ENCODE data around the gene SCD.

Gene SCD

DNA sequence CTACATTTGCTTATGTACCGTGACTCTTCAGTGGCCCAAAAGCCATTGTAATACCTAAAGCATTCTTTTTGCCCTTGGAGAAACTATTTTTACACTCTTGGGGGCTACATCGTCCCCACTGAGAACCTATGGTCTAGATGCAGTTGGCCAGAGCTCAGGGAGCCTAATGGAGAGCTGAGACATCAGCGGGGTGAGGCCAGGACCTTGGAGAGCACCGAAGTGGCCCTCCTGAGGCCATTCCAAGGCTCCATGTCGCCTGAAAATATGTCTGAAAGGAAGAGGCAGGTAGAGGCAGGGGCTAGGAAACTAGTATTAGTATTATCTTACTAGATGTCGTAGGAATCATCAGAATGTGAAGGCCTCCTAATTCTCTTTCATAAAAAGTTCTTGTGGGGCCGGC lies 21.9 kb upstream of the SCD start:
- no peaks in the 10 kb centered on the region for H3K4me1 ChIP-seq
- intact Hi-C loops (cut with DNase I; ENCODE audit: low total_unique reads): no loop called here
- no peaks in the 10 kb centered on the region for H3K36me3 ChIP-seq
- H3K27ac ChIP-seq: no peak overlapping the region
- peaks cover 0 to 28% of the 10 kb centered on the region in 2 donors for H3K27me3 ChIP-seq
- no peak overlapping the region for H3K4me3 ChIP-seq
- TF ChIP-seq, protein P1, sequence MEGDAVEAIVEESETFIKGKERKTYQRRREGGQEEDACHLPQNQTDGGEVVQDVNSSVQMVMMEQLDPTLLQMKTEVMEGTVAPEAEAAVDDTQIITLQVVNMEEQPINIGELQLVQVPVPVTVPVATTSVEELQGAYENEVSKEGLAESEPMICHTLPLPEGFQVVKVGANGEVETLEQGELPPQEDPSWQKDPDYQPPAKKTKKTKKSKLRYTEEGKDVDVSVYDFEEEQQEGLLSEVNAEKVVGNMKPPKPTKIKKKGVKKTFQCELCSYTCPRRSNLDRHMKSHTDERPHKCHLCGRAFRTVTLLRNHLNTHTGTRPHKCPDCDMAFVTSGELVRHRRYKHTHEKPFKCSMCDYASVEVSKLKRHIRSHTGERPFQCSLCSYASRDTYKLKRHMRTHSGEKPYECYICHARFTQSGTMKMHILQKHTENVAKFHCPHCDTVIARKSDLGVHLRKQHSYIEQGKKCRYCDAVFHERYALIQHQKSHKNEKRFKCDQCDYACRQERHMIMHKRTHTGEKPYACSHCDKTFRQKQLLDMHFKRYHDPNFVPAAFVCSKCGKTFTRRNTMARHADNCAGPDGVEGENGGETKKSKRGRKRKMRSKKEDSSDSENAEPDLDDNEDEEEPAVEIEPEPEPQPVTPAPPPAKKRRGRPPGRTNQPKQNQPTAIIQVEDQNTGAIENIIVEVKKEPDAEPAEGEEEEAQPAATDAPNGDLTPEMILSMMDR (IDR thresholded peaks at IDR 0.05): no peak
- no peak for DNase-seq
- H3K9me3 ChIP-seq: no peaks in the 10 kb centered on the region

DNA sequence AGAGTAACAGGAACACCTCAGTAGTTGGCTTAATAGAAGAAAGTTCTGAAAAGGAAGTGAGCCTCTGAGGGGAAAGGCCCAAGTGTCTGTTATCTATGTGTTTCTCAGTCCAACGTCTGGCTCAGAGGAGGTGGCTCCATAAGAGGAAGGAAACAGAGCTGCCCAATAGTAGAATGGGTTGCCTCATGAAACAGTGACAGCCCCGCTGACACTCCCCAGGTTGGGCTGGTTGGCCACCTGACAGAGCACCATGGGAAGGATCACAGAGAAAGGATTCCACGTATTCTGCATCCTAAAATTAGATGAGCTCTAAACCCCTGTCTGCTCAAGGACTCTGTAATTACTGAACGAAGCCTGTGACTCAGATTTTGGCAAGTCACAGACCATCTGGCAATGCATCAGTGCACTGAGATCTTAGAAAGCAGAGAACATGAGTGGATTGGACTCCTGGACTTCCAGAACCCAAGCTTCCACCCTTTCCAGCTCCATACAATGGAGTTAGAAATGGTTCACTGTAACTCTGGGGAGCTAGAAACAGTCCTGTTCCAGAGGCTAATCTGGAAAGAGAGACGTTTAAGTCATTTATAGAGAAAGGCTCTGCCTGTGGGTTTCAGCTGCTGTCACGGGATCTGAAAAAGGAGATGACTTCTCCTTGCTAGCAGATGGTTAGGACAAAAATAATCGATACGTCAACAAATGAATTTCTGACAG lies 19.9 kb upstream of the SCD start:
- Histone ChIP-seq H3K4me1 (no peaks in the 10 kb centered on the region), H3K4me3 (no peak overlapping the region), H3K27me3 (peaks cover 0 to 38% of the 10 kb centered on the region in 2 donors), H3K9me3 (no peaks in the 10 kb centered on the region), H3K36me3 (no peaks in the 10 kb centered on the region), H3K27ac (no peak overlapping the region)
- DNase-seq: no peak
- TF ChIP-seq, protein P1 (IDR thresholded peaks at IDR 0.05): no peak
- intact Hi-C loops (cut with DNase I; ENCODE audit: low total_unique reads): no loop called here

DNA sequence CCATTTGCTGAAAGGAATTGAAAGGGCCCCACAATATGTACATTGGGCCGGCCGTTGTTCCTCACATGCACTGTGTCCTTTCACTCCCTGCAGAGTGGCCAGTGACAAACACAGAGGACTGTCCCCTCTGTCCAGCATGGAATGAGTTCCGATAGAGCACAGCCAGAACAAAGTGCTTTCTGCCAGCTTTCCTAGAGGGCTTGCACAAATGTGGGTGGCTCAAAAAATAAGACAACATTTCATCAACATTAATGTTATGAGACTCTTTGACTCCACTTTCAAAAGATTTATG lies 19.4 kb upstream of the SCD start:
- intact Hi-C loops (cut with DNase I; ENCODE audit: low total_unique reads): no loop called here
- no peaks in the 10 kb centered on the region for H3K4me1 ChIP-seq
- no peak for DNase-seq
- TF ChIP-seq, protein P1 (IDR thresholded peaks at IDR 0.05): no peak
- H3K4me3 ChIP-seq: no peak overlapping the region
- no peaks in the 10 kb centered on the region for H3K36me3 ChIP-seq
- no peaks in the 10 kb centered on the region for H3K9me3 ChIP-seq
- H3K27ac ChIP-seq: no peak overlapping the region
- H3K27me3 ChIP-seq: peaks cover 0 to 38% of the 10 kb centered on the region in 2 donors

DNA sequence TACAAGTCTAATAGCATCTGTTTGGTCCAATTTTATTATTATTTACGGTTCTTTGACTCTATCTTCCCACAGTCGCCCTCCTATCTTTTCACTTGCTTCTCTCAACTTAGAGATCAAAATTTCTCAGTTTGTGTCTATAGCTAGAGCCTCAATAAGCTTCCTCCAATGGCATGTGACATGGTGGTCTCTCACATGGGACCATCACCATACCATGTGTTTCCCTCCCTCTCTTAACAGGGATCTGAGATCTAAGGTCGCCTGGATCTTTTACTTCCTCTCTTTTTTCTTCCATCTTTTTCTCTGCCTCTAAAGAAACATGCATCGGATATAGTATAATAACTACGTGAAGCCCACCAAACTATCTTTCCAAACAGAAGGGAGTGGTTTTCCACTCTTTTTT lies 18.8 kb upstream of the SCD start:
- H3K4me3 ChIP-seq: no peak overlapping the region
- no peak for DNase-seq
- H3K27me3 ChIP-seq: peaks cover 0 to 42% of the 10 kb centered on the region in 2 donors
- no peaks in the 10 kb centered on the region for H3K9me3 ChIP-seq
- TF ChIP-seq, protein P1 (IDR thresholded peaks at IDR 0.05): no peak
- H3K27ac ChIP-seq: no peak overlapping the region
- no peaks in the 10 kb centered on the region for H3K4me1 ChIP-seq
- H3K36me3 ChIP-seq: no peaks in the 10 kb centered on the region
- intact Hi-C loops (cut with DNase I; ENCODE audit: low total_unique reads): no loop called here

DNA sequence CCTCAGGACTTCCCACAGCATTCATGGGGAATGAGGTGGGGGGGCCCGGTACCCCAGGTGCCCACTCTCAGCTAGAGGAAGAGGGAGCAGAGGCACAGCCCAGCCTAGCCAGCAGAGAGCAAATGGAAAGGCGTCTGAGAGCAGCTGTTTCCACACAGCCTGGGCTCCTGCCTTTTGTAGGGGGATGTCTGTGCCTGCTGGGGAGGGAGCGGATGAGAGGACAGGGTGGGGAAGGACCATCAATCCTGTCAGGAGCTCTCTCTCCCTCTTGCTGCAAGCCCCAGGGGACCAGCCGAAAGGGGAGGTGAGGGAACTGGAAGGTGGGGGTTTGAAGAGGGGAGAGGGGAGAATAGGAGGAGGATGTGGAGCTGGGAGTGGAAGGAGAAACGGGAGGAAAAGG lies 17.0 kb upstream of the SCD start, which contains the start of gene PKD2L1:
PKD2L1 (minus strand) TSS at position 150 of the 400 bp plus-strand sequence; CDS start at position 25, 125 bp downstream.
- intact Hi-C loops (cut with DNase I; ENCODE audit: low total_unique reads): no loop called here
- H3K27ac ChIP-seq: no peak within 1 kb of the TSS
- TF ChIP-seq, protein P1 (IDR thresholded peaks at IDR 0.05): no peak
- H3K4me3 ChIP-seq: no peak within 1 kb of the TSS
- no peaks in the 10 kb centered on the region for H3K4me1 ChIP-seq
- peaks cover 0 to 43% of the 10 kb centered on the region in 2 donors for H3K27me3 ChIP-seq
- no peaks in the 10 kb centered on the region for H3K9me3 ChIP-seq
- DNase-seq: no peak
- H3K36me3 ChIP-seq: no peaks in the 10 kb centered on the region

DNA sequence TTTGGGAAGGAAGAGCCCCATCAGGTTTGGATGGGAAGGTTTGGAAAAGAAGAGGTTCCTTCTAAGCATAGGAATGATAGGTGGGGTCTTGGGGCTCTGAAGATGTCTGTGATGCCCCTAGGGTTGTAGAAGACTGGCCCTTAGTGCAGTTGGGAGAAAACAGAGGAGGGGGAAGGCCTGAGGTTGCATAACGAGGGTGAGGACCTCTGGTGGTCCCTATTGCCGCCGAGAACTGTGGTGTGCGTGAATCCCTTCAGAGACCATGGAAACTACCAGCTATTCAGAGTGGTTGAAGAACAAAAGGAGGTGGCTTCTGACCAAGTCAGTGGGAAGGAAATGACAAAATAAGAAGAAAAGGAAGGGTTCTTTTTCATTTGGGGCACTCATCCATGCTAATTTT lies 13.9 kb upstream of the SCD start:
- DNase-seq: no peak
- Histone ChIP-seq H3K4me3 (no peak overlapping the region), H3K4me1 (no peaks in the 10 kb centered on the region), H3K27me3 (peaks cover 0 to 49% of the 10 kb centered on the region in 2 donors), H3K36me3 (no peaks in the 10 kb centered on the region), H3K27ac (no peak overlapping the region), H3K9me3 (no peaks in the 10 kb centered on the region)
- intact Hi-C loops (cut with DNase I; ENCODE audit: low total_unique reads): no loop called here
- TF ChIP-seq, protein P1 (IDR thresholded peaks at IDR 0.05): no peak

Measured in tibial artery (tissue), 4 donors.